HG03045 (cell line): ENCODE data around the gene PCMTD2.
"Not testable (repeated sequence)": the region's sequence is repeated elsewhere in the genome, so short reads cannot be mapped to it uniquely, and the experiment has no call there.

Experiments
- ATAC-seq: cut with Tn5 transposase; IDR thresholded peaks from one replicate; pipeline ENCODE4 v1.9.1; 2021; ENCODE audit warnings: mild to moderate bottlenecking, moderate library complexity; ENCODE audit not compliant: unreplicated experiment

The PCMTD2 gene

GRCh38 chr20:64285579-64286446, 30.3 kb downstream of the PCMTD2 start:
- peak; percentile 93 for ATAC-seq

- ATAC-seq = not testable (repeated sequence)
Observed at GRCh38 chr20:64286447-64287263, 31.1 kb downstream of the PCMTD2 start.

GRCh38 chr20:64287264-64287590, 31.7 kb downstream of the PCMTD2 start:
- ATAC-seq = not testable (repeated sequence)

- ATAC-seq = not testable (repeated sequence)
Observed at GRCh38 chr20:64292167-64292566, 36.6 kb downstream of the PCMTD2 start.

- ATAC-seq = not testable (repeated sequence)
Observed at GRCh38 chr20:64303086-64303485, 47.5 kb downstream of the PCMTD2 start.

- not testable (repeated sequence) for ATAC-seq
Observed at GRCh38 chr20:64313761-64314160, 58.2 kb downstream of the PCMTD2 start.

GRCh38 chr20:64315381-64315780, 59.8 kb downstream of the PCMTD2 start:
- not testable (repeated sequence) for ATAC-seq

GRCh38 chr20:64315884-64316283, 60.3 kb downstream of the PCMTD2 start:
- ATAC-seq = not testable (repeated sequence)

- ATAC-seq = not testable (repeated sequence)
Observed at GRCh38 chr20:64316415-64317083, 61.0 kb downstream of the PCMTD2 start.

- not testable (repeated sequence) for ATAC-seq
Observed at GRCh38 chr20:64317331-64317730, 61.8 kb downstream of the PCMTD2 start.

- not testable (repeated sequence) for ATAC-seq
Observed at GRCh38 chr20:64318056-64318455, 62.5 kb downstream of the PCMTD2 start.

- ATAC-seq = not testable (repeated sequence)
Observed at GRCh38 chr20:64322031-64322789, 66.7 kb downstream of the PCMTD2 start.
